Gastrocnemius medialis (tissue), 4 donors: ENCODE data around the gene TRAP1. TPM values are rescaled to one million over a fixed set of nuclear protein-coding genes. Genes with fewer than 3 reads are reported as not detected.

Experiments
- ATAC-seq, 2 donors: fragments of 150-250 bp; one replicate each; pipeline ENCODE4 v1.9.1; 2016
- DNase-seq, 2 donors: peaks; one replicate each; pipeline ENCODE4 v3.0.0-alpha.2; 2019
- H3K27ac ChIP-seq, 4 donors: fragments of 200-600 bp; sonication (generic); 1 replicate in 1 of 4; 2 replicates in 3 of 4; pipeline ENCODE4 v1.5.1; 2016 to 2018; ENCODE audit warnings: mild to moderate bottlenecking in 2 of 4, moderate library complexity in 1 of 4
- H3K27me3 ChIP-seq, 3 donors: fragments of 200-600 bp; sonication (generic) in 2 of 3; 1 replicate in 1 of 3; 2 replicates in 2 of 3; pipeline versions ENCODE4 v1.5.1 to v1.6.0; 2016 to 2019; ENCODE audit warnings: mild to moderate bottlenecking in 1 of 3, moderate library complexity in 1 of 3
- H3K36me3 ChIP-seq, 2 donors: fragments of 200-600 bp; sonication (generic) in 1 of 2; one replicate each; pipeline ENCODE4 v1.5.1; 2017 to 2018
- H3K4me1 ChIP-seq, 2 donors: fragments of 200-600 bp; sonication (generic) in 1 of 2; one replicate each; pipeline ENCODE4 v1.5.1; 2016 to 2017; ENCODE audit warnings: mild to moderate bottlenecking in 2 of 2
- H3K4me3 ChIP-seq, 4 donors: fragments of 200-600 bp; sonication (generic) in 3 of 4; 1 replicate in 1 of 4; 2 replicates in 3 of 4; pipeline ENCODE4 v1.5.1; 2016 to 2019; ENCODE audit warnings: mild to moderate bottlenecking in 2 of 4
- H3K9me3 ChIP-seq, 3 donors: fragments of 200-600 bp; sonication (generic) in 2 of 3; 1 replicate in 1 of 3; 2 replicates in 2 of 3; pipeline ENCODE4 v1.5.1; 2016 to 2019
- CTCF ChIP-seq, 5 experiments: fragments of 450-650 bp in 3 of 5; fragments of 200-600 bp in 2 of 5; sonication (generic) in 2 of 5; IDR thresholded peaks in 4 of 5; conservative IDR thresholded peaks in 1 of 5; 1 replicate in 4 of 5; 2 replicates in 1 of 5; pipeline ENCODE4 v1.5.1; 2016 to 2019; ENCODE audit warnings: antibody characterized with exemption in 5 of 5, mild to moderate bottlenecking in 3 of 5, moderate library complexity in 3 of 5
- POLR2A ChIP-seq, 2 donors: fragments of 450-650 bp; IDR thresholded peaks; one replicate each; pipeline ENCODE4 v1.6.1; 2017; ENCODE audit warnings: antibody characterized with exemption in 2 of 2, mild to moderate bottlenecking in 2 of 2, moderate library complexity in 2 of 2
- in situ Hi-C, 4 donors: fragments of 200-750 bp; cut with MboI; loops; one replicate each; pipeline versions ENCODE4 v1.15.0 to v1.8.0; 2017; ENCODE audit warnings: low sequenced_read_pairs in 4 of 4
- intact Hi-C: fragments of 100-400 bp; cut with DNase I; formaldehyde crosslinking; loops from one replicate; pipeline ENCODE4 v1.15.1; 2023; ENCODE audit warnings: low total_unique reads
- total RNA-seq, 4 donors: library from RNA; depleted of rRNA; stranded (reverse); fragments of >200 nt; gene quantifications; one replicate each; pipeline versions ENCODE4 v1.1.0 to v1.2.3, GENCODE V29; 2016

Gene TRAP1
- total RNA-seq, result 100 to 1,000 TPM; 103 to 140 (median 122) TPM

DNA sequence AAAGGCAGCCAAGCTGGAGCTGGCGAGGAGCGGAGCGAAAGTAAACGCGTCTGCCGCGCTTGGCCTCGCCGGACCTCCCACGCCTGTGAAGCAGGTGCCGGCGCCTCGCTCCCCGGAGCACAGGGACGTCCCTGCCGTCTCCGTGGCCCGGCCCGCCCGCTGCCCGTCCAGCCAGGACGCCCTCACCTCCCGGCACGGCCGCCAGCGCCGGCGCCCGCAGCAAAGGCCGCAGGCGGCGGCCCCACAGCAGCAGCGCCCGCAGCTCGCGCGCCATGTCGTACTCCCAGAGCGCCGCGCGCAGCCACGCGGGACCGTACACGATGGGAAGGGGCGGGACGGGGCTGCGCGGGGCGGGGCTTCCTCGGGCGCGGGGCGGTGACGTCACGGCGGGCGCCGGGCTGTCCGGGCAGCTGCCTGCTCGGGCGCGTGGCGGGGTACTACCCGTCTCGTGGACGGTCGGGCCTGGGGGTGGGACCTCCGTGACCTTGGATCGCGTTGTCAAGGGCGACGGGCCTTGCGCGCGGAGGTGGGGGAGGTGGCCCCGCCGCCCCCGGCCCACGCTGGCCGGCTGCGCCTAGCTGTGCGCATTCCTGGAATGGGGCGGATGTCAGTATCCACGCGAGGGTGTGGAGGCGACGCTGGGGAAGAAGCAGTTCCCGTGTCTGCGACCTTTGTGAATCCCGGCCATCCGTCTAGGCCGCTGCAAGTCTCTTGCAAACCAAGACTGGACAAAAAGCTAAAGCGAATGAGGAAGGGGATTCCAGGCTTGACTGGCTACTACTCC lies at the start of gene TRAP1:
TSS of gene TRAP1 (minus strand) at position 290 of the 784 bp plus-strand sequence. CDS start at position 274, 16 bp downstream.
- Histone ChIP-seq H3K36me3 (no peaks in the 10 kb centered on the region), H3K4me1 (peaks cover 12 to 17% of the 10 kb centered on the region in 2 donors), H3K9me3 (no peaks in the 10 kb centered on the region), H3K4me3 (peak within 1 kb of the TSS; percentile 69 to 99 (median 78)), H3K27me3 (no peaks in the 10 kb centered on the region), H3K27ac (peak within 1 kb of the TSS; percentile 88 to 96 (median 93))
- in situ Hi-C loops (no loop called here), intact Hi-C loops (loop anchor here (1.0 to 10.0 kb wide), 4 partner anchors 27 to 537 kb away; partner anchors contain the start of gene CREBBP)
- DNase-seq, result peak; percentile 81 to 88
- ATAC-seq, result peak; percentile 91 to 93
- TF ChIP-seq CTCF (IDR thresholded peaks at IDR 0.05 in 4 of 5, conservative IDR thresholded peaks at IDR 0.05 in 1 of 5) (no peak), POLR2A (IDR thresholded peaks at IDR 0.05) (peak; percentile 87 to 91)

- in situ Hi-C loops (no loop called here), intact Hi-C loops (no loop called here)
- ATAC-seq, result no peak
- no peaks in the 10 kb centered on the region for H3K27me3 ChIP-seq
- H3K27ac ChIP-seq, result no peak overlapping the region
- H3K36me3 ChIP-seq, result peaks cover 4 to 92% of the 10 kb centered on the region in 2 donors
- no peak for DNase-seq
- H3K4me3 ChIP-seq, result no peak overlapping the region
- no peak for TF ChIP-seq CTCF (IDR thresholded peaks at IDR 0.05 in 4 of 5, conservative IDR thresholded peaks at IDR 0.05 in 1 of 5)
- H3K9me3 ChIP-seq, result no peaks in the 10 kb centered on the region
- H3K4me1 ChIP-seq, result no peaks in the 10 kb centered on the region
Observed at GRCh38 chr16:3766177-3766576, 48.9 kb upstream of the TRAP1 start.

GRCh38 chr16:3764409-3764808 lies 47.1 kb upstream of the TRAP1 start:
- no peak overlapping the region for H3K4me3 ChIP-seq
- H3K9me3 ChIP-seq, result no peaks in the 10 kb centered on the region
- ATAC-seq (no peak), DNase-seq (no peak)
- intact Hi-C loops, result no loop called here
- H3K36me3 ChIP-seq, result peaks cover 4 to 75% of the 10 kb centered on the region in 2 donors
- TF ChIP-seq CTCF (IDR thresholded peaks at IDR 0.05 in 4 of 5, conservative IDR thresholded peaks at IDR 0.05 in 1 of 5) (no peak), POLR2A (IDR thresholded peaks at IDR 0.05) (no peak)
- no peaks in the 10 kb centered on the region for H3K4me1 ChIP-seq
- H3K27ac ChIP-seq, result no peak overlapping the region
- H3K27me3 ChIP-seq, result no peaks in the 10 kb centered on the region
- in situ Hi-C loops, result no loop called here

- intact Hi-C loops, result no loop called here
- Histone ChIP-seq H3K36me3 (peaks cover 4 to 72% of the 10 kb centered on the region in 2 donors), H3K4me3 (no peak overlapping the region), H3K4me1 (no peaks in the 10 kb centered on the region), H3K27ac (no peak overlapping the region), H3K9me3 (no peaks in the 10 kb centered on the region), H3K27me3 (no peaks in the 10 kb centered on the region)
- ATAC-seq, result no peak
- TF ChIP-seq CTCF (IDR thresholded peaks at IDR 0.05 in 4 of 5, conservative IDR thresholded peaks at IDR 0.05 in 1 of 5) (no peak), POLR2A (IDR thresholded peaks at IDR 0.05) (no peak)
- in situ Hi-C loops, result no loop called here
- DNase-seq, result no peak
Observed at GRCh38 chr16:3762107-3762750, 44.9 kb upstream of the TRAP1 start.
